Measurements from ENCODE around the gene MRPL53. TPM values are rescaled to one million over a fixed set of nuclear protein-coding genes. Genes with fewer than 3 reads are reported as not detected.

MRPL53 gene
- total RNA-seq, 1 experiment from 2014 or later = 52.1 TPM

DNA sequence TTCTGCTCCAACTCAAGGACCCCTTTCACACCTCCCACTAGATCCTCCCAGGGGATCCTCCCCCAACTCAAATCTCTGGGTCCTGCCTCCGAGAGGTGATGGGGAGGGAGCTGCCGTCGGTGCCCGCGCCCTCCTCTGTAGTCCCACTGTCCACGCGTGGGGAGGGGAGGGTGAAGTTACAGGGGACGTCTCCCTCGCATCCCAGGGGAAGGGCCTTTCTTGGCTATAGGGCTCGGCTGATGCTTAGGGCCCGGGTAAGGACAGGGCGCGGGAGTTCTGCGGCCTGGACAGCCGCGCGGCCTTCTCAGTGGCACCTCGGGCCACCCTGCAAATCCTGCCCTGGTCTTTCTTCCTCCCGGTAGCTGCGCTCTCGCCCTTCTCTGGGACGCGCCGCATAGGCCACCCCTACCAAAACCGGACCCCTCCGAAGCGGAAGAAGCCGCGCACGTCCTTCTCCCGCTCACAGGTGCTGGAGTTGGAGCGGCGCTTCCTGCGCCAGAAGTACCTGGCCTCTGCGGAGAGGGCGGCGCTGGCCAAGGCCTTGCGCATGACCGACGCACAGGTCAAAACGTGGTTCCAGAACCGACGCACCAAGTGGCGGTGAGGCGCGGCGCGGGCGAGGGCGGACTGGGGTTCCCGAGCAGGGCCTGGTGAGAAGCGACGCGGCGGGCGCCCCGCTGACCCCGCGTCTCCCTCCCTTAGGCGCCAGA, 42.9 kb upstream of the MRPL53 start (continued):
- peak; percentile 14; the same call in 1 of the 2 replicates for TF ChIP-seq ARID4B (CRISPR knock-in tag; IDR thresholded peaks at IDR 0.05; ENCODE audit: borderline replicate concordance)
- TF ChIP-seq TEAD4 (CRISPR knock-in tag; IDR thresholded peaks at IDR 0.05) = peak; percentile 43; the same call in 1 of the 2 replicates

DNA sequence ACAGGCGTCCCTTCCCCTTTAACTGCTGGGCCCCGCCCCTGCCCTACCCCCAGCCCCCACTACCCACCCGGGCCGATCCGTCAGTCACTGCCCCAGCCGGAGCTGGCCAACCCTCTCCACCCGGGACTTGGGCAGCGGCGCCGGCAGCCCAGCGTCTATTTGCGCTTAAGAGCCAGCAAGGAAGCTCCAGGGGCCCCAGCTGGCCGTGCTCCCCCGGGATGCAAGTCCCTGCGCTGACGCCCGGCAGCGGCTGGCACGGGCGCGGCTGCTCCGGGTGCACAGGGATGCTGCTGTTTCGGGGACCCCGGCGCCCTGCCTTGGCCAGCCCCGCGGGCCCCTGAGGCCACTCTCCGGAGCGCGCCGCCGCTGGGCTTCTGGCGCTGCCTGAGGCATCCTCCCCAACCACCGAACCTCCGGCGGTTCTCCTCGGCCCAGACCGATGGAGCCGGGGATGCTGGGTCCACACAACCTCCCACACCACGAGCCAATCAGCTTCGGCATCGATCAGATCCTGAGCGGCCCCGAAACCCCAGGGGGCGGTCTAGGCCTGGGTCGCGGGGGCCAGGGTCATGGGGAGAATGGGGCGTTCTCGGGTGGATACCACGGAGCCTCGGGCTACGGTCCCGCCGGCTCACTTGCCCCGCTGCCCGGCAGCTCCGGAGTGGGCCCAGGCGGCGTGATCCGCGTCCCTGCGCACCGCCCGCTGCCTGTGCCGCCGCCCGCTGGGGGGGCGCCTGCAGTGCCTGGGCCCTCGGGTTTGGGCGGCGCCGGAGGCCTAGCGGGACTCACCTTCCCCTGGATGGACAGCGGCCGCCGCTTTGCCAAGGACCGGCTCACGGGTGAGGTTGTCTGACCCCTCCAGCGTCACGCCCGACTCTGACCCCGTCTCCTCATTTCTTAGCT, 42.1 kb upstream of the MRPL53 start, which contains the start of gene TLX2:
TSS of gene TLX2 (plus strand) at position 83 of the 903 bp plus-strand sequence. CDS start at position 440, 357 bp downstream.
- peaks cover 16% of the 10 kb centered on the region for H3K4me1 Mint-ChIP-seq
- peaks cover 8% of the 10 kb centered on the region for H3K9me3 Mint-ChIP-seq
- ChIA-PET POLR2A (interaction anchor here (1.3 kb wide), 1 partner anchor 73 kb away, joined by 4 read pairs; no protein-coding TSS in a partner anchor), CTCF (interaction anchor here (0.6 to 2.3 kb wide), 8 partner anchors 8 to 394 kb away, joined by 3 to 8 read pairs (median 4); partner anchors contain the start of genes CCDC142, DQX1, LBX2 and PCGF1)
- peak; percentile 4 for ATAC-seq
- H3K4me3 Mint-ChIP-seq = peak within 1 kb of the TSS; percentile 65
- peak; percentile 50 for DNase-seq (ENCODE audit: low spot score)
- H3K27me3 Mint-ChIP-seq (ENCODE audit: low read depth) = peaks cover 99% of the 10 kb centered on the region
- TF ChIP-seq, protein P1, sequence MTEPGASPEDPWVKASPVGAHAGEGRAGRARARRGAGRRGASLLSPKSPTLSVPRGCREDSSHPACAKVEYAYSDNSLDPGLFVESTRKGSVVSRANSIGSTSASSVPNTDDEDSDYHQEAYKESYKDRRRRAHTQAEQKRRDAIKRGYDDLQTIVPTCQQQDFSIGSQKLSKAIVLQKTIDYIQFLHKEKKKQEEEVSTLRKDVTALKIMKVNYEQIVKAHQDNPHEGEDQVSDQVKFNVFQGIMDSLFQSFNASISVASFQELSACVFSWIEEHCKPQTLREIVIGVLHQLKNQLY (CRISPR knock-in tag; IDR thresholded peaks at IDR 0.05) = no peak
- TF ChIP-seq, protein P2, sequence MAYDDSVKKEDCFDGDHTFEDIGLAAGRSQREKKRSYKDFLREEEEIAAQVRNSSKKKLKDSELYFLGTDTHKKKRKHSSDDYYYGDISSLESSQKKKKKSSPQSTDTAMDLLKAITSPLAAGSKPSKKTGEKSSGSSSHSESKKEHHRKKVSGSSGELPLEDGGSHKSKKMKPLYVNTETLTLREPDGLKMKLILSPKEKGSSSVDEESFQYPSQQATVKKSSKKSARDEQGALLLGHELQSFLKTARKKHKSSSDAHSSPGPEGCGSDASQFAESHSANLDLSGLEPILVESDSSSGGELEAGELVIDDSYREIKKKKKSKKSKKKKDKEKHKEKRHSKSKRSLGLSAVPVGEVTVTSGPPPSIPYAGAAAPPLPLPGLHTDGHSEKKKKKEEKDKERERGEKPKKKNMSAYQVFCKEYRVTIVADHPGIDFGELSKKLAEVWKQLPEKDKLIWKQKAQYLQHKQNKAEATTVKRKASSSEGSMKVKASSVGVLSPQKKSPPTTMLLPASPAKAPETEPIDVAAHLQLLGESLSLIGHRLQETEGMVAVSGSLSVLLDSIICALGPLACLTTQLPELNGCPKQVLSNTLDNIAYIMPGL (CRISPR knock-in tag; IDR thresholded peaks at IDR 0.05) = 0 out of 2 replicates have a peak, but pooled peaks have one; percentile 27
- no peak for TF ChIP-seq IRF2 (CRISPR knock-in tag; IDR thresholded peaks at IDR 0.05; ENCODE audit: borderline replicate concordance, low read depth)
- H3K36me3 Mint-ChIP-seq = peaks cover 9% of the 10 kb centered on the region
- H3K27ac Mint-ChIP-seq = no peak within 1 kb of the TSS

- ATAC-seq (peak; percentile 9), DNase-seq (ENCODE audit: low spot score) (peak; percentile 39)
- Mint-ChIP-seq H3K4me1 (peaks cover 16% of the 10 kb centered on the region), H3K27ac (no peak overlapping the region), H3K4me3 (peak overlapping the region; percentile 65), H3K9me3 (peaks cover 8% of the 10 kb centered on the region), H3K36me3 (peaks cover 9% of the 10 kb centered on the region), H3K27me3 (ENCODE audit: low read depth) (peaks cover 99% of the 10 kb centered on the region)
- ChIA-PET POLR2A (interaction anchor here (0.9 to 1.3 kb wide), 2 partner anchors 39 to 74 kb away, joined by 3 to 4 read pairs; no protein-coding TSS in a partner anchor), CTCF (interaction anchor here (0.6 to 2.3 kb wide), 3 partner anchors 10 to 393 kb away, joined by 4 to 8 read pairs (median 6); partner anchors contain the start of genes CCDC142 and TTC31)
- TF ChIP-seq ZNF512 (CRISPR knock-in tag; IDR thresholded peaks at IDR 0.05; ENCODE audit: borderline replicate concordance) (0 out of 2 replicates have a peak, but pooled peaks have one; percentile 33), FOXK1 (CRISPR knock-in tag; IDR thresholded peaks at IDR 0.05) (no peak)
Observed at GRCh38 chr2:74513605-74514367, 41.3 kb upstream of the MRPL53 start.

Measured in WTC11 (cell line).